ENCODE data around the gene SLFN13.
"Not testable (repeated sequence)": the region's sequence is repeated elsewhere in the genome, so short reads cannot be mapped to it uniquely, and the experiment has no call there.

SLFN13 gene, protein sequence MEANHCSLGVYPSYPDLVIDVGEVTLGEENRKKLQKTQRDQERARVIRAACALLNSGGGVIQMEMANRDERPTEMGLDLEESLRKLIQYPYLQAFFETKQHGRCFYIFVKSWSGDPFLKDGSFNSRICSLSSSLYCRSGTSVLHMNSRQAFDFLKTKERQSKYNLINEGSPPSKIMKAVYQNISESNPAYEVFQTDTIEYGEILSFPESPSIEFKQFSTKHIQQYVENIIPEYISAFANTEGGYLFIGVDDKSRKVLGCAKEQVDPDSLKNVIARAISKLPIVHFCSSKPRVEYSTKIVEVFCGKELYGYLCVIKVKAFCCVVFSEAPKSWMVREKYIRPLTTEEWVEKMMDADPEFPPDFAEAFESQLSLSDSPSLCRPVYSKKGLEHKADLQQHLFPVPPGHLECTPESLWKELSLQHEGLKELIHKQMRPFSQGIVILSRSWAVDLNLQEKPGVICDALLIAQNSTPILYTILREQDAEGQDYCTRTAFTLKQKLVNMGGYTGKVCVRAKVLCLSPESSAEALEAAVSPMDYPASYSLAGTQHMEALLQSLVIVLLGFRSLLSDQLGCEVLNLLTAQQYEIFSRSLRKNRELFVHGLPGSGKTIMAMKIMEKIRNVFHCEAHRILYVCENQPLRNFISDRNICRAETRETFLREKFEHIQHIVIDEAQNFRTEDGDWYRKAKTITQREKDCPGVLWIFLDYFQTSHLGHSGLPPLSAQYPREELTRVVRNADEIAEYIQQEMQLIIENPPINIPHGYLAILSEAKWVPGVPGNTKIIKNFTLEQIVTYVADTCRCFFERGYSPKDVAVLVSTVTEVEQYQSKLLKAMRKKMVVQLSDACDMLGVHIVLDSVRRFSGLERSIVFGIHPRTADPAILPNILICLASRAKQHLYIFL

DNA sequence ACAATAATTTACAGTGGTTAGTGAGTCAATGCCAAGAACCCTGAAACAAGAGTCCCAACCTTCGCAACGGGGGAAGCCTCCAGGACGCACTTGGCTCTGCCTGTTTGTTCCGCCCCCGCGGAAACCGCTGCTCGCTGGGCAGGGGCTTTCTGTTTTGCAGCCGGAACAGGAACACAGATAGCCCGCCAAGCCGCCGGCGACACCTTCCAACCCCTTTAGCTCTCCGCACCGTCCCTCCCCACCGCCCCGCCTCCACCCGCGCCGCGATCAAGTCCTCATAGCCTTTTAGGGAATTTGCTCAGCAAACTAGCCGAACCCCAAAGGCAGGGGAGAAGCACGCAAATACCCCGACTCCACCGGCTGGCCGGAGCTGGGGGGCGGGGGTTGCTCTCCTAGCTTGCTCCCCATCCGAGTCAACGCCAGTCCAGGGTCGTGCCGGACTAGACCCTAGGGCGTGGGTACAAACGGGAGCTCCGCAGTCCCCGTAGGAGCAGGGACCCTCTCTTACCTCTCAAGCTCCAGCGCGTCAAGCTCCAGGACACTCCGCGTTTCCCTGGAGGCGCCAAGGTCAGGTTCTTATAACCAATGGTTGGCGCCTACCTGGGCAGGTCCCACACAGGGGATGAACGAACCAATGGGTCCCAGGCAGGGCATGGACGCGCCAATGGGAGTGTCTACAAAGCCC is at the start of gene SLFN13:
SLFN13 (minus strand) TSS at position 553 of the 685 bp plus-strand sequence. CDS start 3,086 bp downstream, outside the sequence.
- peak; percentile 94 for DNase-seq

DNA sequence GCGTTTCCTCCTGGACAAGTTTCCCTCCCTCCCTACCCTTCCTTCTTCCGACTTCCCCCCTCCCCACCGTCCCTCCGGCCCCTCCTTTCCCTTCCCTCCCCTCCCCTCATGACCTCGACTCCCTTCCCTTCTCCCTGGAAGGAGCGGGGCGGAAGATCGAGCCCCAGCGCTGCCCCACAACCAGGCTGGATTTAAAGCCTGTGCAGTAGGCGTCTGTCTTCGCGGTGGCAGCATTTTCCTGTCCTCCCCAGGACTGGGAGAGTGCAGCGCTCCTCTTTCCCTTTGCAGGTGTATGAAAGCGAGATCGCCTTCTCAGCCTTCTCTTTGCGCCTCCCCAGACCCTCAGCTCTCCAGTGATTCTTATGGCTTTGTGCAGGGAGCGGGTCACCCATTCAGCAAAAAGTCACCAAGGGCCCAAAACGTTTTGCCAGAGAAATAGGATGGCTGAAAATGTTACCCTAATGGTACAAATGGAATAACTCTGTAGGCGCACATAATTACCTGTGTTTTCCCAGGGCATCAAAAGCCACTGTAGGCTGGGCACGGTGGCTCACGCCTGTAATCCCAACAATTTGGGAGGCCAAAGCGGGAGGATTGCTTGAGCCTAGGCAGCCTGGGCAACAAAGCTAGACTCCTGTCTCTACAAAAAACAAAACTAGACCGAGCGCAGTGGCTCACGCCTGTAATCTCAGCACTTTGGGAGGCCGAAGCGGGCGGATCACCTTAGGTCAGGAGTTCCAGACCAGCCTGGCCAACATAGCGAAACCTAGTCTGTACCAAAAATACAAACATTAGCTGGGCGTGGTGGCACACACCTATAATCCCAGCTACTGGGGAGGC is 48.1 kb upstream of the SLFN13 start:
- DNase-seq: no peak

DNA sequence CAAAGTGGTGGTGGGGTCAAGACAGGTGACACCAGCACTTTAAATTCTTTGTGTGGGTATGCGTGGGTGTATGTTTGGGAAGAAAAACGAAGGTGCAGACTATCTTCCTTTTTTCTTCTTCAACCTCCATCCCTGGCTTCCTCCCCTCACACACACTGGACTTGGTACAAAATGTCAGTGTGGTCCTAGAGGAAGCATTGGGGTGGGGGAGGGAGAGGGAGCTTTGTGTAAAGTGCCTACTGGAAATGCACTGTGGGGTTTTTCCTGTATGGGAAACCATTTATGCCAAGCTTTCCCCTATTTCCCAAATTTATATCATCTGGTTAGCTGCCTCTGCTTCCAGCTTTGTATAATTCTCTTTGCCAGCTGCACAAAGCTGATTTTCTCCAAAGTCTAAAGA is 44.5 kb upstream of the SLFN13 start:
- DNase-seq: no peak

DNA sequence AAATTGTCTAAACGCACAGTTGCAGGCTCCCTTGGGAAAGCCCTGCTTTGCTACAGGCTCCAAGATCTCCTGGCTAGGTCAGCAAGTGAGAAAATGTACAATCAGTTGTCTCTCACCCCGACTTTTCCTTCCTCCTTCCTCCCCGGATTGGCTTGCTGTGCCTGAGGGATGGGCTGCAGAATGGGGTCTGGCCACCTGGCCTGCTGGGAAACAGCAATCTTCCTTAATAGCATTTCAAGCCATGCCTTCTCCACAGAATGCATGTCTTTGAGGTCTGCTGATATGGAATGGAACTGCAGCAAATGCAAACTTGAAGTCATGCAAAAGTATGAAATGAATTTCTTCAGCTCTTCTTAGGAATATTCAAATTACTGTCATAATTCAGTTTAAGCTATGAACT is 42.9 kb upstream of the SLFN13 start:
- no peak for DNase-seq

DNA sequence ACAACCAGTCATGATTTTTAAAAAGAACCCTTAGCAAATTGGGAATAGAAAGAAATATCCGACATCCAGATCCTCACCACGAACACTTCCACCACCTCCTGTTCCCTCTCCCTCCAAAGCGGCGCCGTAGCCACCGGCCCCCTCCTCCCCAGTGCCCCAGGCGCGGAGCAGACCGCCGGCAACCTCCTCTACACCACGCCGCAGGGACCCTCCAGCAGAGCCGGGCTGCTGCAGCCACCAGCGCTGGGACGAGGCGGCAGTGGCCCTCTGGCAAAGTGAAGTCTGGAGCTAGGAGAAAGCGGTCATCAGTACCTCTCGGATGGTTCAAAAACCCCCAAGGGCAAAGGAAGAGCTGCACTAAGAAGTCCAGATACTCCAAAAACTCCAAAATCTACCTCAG is 41.4 kb upstream of the SLFN13 start:
- no peak for DNase-seq

DNA sequence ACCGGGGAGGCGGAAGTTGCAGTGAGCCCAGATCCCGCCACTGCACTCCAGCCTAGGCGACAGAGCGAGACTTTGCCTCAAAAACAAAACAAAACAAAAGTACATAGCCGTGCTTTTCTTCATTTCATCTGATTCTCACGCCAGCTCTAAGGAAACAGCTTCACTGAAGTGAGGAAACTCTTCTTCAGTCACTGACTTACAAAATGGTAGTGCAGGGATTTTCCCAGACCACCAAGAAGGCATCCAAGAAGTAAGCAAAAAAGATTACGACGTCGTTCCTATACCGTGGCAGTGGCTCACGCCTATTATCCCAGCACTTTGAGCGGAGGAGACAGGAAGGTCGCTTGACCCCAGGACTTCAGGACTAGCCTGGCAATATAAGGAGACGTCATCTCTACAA is 40.4 kb upstream of the SLFN13 start:
- no peak for DNase-seq

DNA sequence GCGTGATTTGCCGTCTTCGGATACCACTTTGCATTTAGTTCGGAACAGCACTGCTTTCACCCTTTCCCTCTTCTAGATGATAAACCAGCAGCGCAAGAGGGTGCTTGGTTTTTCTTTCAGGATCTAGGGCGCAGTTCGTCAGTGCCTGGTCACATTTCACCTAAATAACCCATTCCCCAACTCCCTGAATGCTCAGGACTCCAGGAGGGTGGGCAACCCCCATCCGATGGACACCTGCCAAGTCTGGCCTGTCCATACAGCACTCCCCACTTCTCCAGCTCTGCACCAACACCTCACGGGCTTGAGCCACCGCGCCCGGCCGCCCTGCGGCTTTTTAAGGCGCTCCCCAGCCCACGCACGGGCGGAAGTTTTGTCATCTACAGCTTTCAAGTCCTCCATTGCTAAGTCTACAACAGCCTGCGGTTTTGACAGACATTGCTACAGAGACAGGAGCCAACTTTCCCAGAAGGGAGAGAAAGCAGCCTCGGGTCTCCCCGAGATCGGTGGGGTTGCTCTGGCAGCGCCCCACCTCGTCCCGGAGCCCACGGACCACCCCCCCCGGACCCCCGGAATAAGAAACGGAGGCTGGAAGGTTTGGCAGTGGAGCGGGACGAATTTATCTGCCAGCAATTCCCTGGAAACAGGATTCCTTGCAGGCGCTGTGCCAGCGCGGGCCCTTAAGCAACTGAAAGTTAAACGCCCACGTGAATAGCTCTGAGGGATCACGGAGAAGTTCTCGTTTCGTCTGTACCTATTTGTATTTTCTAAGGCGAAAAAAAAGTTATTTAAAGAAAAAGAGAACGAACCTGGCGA is 38.6 kb upstream of the SLFN13 start:
- peak; percentile 85 for DNase-seq

DNA sequence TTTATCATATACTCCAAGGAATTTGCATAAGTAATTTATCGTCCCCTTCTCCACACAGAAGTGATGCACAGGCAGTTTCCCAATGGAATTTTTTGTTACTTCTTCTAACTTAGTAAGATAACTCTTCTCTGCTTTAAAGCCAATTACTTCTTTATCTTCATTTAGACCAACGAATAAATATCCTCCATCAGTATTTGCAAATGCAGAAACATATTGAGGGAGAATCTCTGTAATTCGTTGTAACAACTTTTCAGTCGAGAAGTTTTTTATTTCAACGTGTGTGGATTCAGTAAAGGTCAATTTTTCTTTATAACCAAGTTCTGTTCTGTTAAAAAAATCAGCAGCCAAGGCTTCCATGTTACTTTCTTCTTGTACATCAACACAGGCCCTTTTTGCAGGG is 30.7 kb upstream of the SLFN13 start:
- no peak for DNase-seq

DNA sequence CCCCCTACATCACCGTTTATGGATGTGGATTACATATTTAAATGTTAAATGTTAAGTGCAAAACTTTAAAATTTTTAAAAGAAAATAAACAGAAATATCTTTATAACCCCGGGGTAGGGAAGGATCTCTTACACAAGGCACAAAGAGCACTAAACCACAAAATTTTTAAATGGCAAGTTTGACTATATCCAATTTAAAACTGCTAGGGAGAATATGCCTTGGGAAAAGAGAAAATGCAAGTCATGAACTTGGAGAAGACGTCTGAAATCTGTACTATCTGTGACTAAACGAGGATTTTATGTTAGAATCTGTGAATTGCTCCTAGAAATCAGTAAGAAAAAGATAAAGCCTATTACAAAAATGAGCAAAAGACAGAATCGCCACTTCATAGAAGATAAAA is 28.7 kb upstream of the SLFN13 start:
- no peak for DNase-seq

DNA sequence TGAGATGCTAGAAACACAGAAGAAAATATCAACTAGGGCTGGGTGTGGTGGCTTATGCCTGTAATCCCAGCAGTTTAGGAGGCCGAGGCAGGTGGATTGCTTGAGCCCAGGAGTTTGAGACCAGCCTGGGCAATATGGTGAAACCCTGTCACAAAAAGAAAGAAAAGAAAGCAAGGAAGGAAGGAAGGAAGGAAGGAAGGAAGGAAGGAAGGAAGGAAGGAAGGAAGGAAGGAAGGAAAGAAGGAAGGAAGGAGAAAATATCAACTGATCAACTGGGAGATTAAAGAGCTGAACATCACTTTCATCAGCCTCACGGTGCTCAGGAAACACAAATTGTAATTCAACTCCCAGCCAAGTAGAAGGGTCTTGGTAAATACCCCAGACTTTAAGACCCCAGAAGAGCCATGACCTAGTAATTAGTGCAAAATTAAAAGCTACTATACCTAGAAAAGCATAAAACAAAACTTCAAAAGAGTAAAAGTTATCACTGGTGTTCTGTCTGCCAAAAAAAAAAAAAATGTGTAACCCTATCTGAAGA is 27.8 kb upstream of the SLFN13 start:
- no peak for DNase-seq

DNA sequence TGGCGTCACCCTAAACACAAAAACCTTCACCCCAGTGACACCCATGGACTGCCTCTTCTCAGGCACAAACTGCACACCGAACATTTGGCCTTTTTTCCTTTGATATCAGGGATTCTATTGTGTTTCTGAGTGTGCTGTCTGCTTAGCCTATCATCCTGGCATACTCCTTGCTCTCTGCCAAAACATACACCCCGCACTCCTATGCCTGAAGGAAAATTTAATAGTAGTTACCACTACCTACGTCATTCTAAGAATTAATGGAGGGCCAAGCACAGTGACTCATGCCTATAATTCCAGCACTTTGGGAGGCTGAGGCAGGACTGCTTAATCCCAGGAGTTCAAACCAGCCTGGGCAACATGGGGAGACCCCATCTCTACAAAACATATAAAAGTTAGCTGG is 19.9 kb upstream of the SLFN13 start:
- DNase-seq: no peak

DNA sequence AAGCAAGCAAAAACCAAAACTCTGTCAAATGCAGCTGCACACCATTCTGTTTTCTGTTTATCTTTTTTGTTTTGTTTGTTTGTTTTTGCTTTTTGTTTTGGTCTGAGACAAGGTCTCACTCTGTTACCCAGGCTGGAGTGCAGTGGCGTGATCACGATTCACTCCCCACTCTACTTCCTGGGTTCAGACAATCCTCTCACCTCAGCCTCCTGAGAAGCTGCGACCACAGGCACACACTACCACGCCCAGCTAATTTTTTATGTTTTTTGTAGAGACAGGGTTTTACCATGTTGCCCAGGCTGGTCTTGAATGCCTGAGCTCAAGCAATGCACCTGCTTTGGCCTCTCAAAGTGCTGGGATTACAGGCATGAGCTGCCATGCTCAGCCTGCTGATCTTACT is 19.3 kb upstream of the SLFN13 start:
- peak; percentile 11 for DNase-seq

DNA sequence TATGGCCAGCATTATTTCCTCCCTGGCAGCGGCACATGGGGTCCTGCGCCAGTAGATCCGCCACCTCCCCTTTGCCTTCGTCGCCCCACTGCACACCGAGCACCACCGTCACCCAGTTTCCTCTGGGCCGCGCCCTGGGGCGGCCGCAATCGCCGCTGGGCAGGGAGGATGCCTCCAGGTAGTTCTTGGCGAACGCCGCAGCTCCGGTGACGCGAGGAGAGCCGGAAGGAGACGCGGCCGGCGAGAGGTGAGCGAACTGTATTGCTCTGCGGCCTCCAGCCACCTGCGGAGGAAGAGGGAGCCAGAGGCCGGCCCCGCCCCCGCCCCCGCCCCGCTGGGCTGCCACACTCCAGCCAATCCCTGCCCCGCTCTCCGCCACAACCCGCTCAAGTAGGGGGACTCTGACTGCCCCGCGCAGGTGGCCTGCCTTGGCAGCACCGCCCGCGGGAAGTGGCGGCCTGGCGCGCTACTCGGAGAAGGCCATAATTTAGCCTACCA is 11.8 kb upstream of the SLFN13 start:
- peak; percentile 52 for DNase-seq

DNA sequence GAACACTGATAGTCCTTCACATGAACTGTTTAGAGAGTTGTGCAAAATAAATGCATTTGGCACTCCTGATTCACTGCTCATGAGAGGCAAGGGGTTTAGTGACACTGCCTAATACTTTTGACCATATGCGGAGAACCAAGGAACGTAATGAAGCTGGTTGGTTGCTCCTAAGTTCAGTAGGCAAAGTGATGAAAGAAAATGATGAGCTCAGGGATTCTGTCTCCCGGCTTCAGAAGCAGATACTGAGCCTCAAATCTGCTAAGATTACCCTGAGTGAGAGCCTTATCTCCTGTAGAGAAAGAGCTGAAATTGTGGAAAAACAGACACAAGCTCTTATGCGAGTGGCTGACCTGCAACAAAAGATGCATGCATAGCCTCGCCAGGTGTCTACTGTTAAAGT is 5.5 kb upstream of the SLFN13 start:
- not testable (repeated sequence) for DNase-seq

DNA sequence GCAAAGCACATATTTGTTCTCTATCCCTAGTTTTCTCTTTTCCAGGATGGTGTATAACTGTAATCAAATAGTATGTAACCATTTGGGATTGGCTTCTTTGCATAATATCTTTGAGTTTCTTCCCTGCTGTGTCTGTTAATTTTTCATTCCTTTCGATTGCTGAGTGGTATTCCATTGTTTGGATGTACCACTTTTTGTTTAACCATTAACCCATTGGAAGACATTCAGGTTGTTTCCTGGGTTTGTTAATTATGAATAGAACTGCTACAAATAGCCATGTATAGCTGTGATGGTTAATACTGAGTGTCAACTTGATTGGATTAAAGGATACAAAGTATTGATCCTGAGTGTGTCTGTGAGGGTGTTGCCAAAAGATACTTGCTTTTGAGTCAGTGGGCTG is 4.6 kb upstream of the SLFN13 start:
- DNase-seq: no peak

DNA sequence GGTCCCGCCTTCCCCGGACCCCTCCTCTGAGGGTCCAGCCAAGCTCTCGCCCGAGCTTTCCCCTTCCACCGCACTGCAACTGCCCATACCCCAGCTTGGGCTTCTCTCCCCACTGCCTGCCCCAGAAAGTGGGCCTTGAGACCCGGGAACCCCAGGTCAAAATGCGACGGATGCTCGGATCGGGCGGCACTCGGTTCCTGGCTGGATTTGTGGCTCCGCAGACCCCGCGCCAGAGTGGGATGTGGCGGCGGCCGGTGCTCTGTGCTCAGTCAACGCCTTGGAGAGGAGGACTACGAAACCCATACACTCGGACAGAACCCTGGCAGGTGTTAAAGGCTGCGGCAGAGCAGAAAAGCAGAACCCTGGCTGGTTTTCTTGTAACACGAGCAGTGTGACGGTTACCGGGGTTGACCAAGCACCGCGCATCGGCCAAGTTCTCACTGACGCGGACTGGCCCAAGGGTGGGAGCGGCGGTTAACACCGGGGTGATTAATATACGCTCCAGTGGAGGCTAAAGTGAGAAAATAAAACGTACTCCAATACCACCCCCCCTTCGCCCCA is 885 bp upstream of the SLFN13 start:
- DNase-seq: no peak

DNA sequence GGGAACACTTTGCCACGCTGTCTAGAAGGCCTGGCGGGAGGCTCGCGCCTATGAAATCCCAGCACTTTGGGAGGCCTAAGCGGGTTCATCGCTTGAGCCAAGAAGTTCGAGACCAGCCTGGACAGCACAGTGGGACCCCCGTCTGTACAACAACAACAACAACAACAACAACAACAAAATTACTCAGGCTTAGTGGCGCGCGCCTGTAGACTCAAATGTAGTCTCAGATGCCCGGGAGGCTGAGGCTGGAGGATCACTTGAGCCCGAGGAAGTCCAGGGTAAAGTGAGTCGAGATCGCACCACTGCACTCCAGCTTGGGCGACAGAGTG is 297 bp upstream of the SLFN13 start:
- no peak for DNase-seq

DNA sequence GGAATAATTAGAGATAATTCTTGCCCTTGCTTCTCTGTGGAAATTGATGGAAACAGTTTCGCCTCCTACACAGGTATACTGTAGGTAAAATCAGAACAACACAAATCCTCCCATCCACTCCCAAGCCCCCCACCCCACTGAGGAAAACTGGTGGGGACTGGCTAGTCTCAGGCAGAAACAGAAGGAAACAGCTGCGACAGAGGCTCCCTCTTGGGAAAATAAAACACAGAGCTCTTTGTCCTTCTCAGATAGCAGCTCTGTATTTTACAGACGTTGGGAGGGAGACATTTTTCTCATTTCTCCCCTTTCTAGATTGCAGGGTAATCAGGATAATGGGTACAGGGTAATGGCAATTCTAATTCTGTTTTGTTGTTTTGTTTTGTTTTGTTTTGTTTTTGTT is 1.1 kb downstream of the SLFN13 start:
- no peak for DNase-seq

DNA sequence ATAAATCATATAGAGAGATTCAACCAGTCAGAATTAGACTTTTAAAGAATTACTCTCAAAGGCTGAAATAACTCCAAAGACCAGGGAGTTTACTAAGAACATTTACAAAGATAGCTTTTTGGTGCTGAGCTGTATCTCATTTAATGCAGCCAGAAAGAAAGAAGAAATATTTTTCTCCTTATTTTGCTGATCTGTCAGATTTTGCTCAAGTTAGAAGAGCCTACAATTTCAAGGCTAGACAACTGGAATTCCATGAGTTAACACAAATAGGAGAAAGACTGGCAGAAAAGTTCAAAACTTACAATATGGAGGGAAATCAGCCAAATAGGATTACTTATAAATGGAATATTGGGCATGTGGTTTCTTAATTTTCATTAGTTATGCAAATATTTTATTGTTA is 10.1 kb downstream of the SLFN13 start:
- DNase-seq: no peak

DNA sequence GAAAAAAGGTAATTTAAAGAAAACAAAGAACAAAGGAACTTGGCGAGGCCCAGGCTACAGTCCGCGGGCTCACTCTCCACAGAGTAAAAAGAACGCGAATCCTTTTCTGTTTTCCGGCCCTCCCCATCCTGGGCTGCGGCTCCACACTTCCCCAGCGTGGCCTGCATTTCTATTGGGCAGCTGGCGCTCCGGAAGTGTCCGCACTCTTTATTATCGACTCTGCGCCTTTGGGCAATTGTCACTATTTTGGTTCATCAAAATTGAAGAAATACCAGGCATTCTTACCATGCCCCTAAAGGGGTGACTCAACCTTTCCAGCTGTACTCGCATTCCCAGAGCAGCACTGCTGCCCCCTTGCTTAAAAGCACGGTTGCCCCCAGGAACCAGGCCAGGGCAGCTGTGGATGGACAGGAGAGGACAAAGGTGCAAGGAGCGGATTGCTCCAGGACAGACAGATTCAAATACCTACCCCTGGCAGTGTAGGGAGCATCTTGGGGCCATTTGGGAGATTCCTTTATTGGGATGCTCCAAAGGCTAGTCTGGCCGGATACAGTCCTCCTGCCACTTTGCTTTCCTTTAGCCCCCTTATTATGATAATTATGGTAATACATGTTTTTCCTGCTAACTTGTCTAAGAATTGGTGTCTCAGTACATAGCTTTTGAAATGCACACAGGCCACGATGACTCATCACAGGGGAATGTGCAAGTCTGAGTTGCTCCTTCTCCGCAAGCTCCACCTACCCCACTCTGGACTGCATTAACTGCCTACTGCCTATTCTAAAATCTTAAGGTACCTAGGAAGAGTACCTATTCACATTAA is 15.3 kb downstream of the SLFN13 start:
- peak; percentile 86 for DNase-seq

Data from activated CD4-positive, alpha-beta T cell treated with anti-CD3 and anti-CD28 coated beads, Interleukin-2, Interleukin-6, amounts not matched to agents 100 ng/mL and 50 ng/mL, durations not matched to agents 16 hours and 8 hours (primary cell).